GM12878 (cell line): ENCODE measurements around the gene TPBGL. TPM values are rescaled to one million over a fixed set of nuclear protein-coding genes. Genes with fewer than 3 reads are reported as not detected.

ENCODE experiments used
- ATAC-seq: fragments of 200-7000 bp; cut with Tn5 transposase; 3 replicates; pipeline ENCODE4 v1.9.1; 2020; ENCODE audit warnings: mild to moderate bottlenecking, moderate library complexity
- BruUV-seq: library from RNA; stranded (reverse); fragments of 400-500 nt; replicated peaks from 2 replicates; lab custom pipeline; 2021; lab: Mats Ljungman, UMichigan
- CTCF ChIA-PET: fragments of 300-600 bp; sonication (Branson Sonifier 250); formaldehyde crosslinking; extraction: SDS; loops from one replicate; lab custom pipeline; 2021; ENCODE audit warnings: inconsistent platforms; lab: Yijun Ruan, JAX
- POLR2A ChIA-PET: fragments of 350-600 bp; formaldehyde crosslinking; extraction: SDS; loops from one replicate; lab custom pipeline; 2021; ENCODE audit warnings: inconsistent platforms; lab: Charles Lee
- RAD21 ChIA-PET: fragments of 300-600 bp; sonication (Branson Sonifier 250); formaldehyde crosslinking; loops from one replicate; lab custom pipeline; 2023; ENCODE audit warnings: antibody characterized with exemption; ENCODE audit not compliant: unreplicated experiment; lab: Charles Lee
- SMC1A ChIA-PET: fragments of 300-600 bp; sonication (Branson Sonifier 250); formaldehyde crosslinking; loops from one replicate; lab custom pipeline; 2023; ENCODE audit not compliant: unreplicated experiment, uncharacterized antibody; lab: Charles Lee
- DNase-seq: peaks from one replicate; pipeline ENCODE4 v3.0.0-alpha.2; 2011; ENCODE audit warnings: low read depth, low spot score
- FAIRE-seq: peaks from 3 replicates; lab custom pipeline; 2011; peaks lifted over from hg19 to GRCh38; lab: Jason Lieb, UNC
- H2AFZ ChIP-seq: 2 replicates; pipeline ENCODE4 v1.6.0; 2011; ENCODE audit warnings: low read depth, low read length, control low read depth; ENCODE audit not compliant: control insufficient read depth
- H3K27ac ChIP-seq: 2 replicates; pipeline ENCODE4 v1.5.1; 2011; ENCODE audit warnings: control low read depth; ENCODE audit not compliant: control insufficient read depth, insufficient read depth
- H3K27me3 ChIP-seq, 2 experiments: replicated peaks in 1 of 2; 2 replicates each; pipeline versions ENCODE4 v1.6.0 to v1.6.1; 2011; ENCODE audit warnings: low read length in 1 of 2; ENCODE audit not compliant: control insufficient read depth in 2 of 2, insufficient read depth in 2 of 2
- H3K36me3 ChIP-seq, 2 experiments: 2 replicates each; pipeline ENCODE4 v1.5.1; 2011; ENCODE audit warnings: low read length in 1 of 2; ENCODE audit not compliant: control insufficient read depth in 2 of 2, insufficient read depth in 2 of 2
- H3K4me1 ChIP-seq: 2 replicates; pipeline ENCODE4 v1.6.1; 2011; ENCODE audit warnings: mild to moderate bottlenecking, low read length, moderate library complexity, mixed read lengths; ENCODE audit not compliant: control insufficient read depth, insufficient read depth
- H3K4me2 ChIP-seq: 2 replicates; pipeline ENCODE4 v1.6.0; 2011; ENCODE audit warnings: control low read depth; ENCODE audit not compliant: control insufficient read depth, insufficient read depth
- H3K4me3 ChIP-seq: fragments of 200-600 bp; sonication (generic); 2 replicates; pipeline ENCODE4 v1.5.1; 2016
- H3K79me2 ChIP-seq: 2 replicates; pipeline ENCODE4 v1.6.0; 2011; ENCODE audit warnings: low read length; ENCODE audit not compliant: control insufficient read depth, insufficient read depth
- H3K9ac ChIP-seq: 2 replicates; pipeline ENCODE4 v1.8.0; 2011; ENCODE audit warnings: low read length, control low read depth, mixed read lengths; ENCODE audit not compliant: control insufficient read depth, insufficient read depth
- H3K9me3 ChIP-seq: replicated peaks from 3 replicates; pipeline ENCODE4 v1.5.1; 2011; ENCODE audit warnings: mild to moderate bottlenecking, low read length; ENCODE audit not compliant: control insufficient read depth, insufficient read depth
- H4K20me1 ChIP-seq: 2 replicates; pipeline ENCODE4 v1.6.0; 2011; ENCODE audit not compliant: control insufficient read depth, insufficient read depth
- IKZF1 ChIP-seq: fragments of 450-650 bp; conservative IDR thresholded peaks from 2 replicates; pipeline ENCODE4 v1.6.1; 2017; ENCODE audit warnings: antibody characterized with exemption, mild to moderate bottlenecking
- MAX ChIP-seq: IDR thresholded peaks from 2 replicates; pipeline ENCODE4 v1.6.1; 2012; ENCODE audit warnings: low read depth, low read length, improper control_type of control experiment
- SUPT20H ChIP-seq: IDR thresholded peaks from 2 replicates; pipeline ENCODE4 v1.6.1; 2011; ENCODE audit warnings: low read depth, mild to moderate bottlenecking, low read length, moderate library complexity, borderline replicate concordance; ENCODE audit not compliant: control insufficient read depth
- WGBS: methylation state at CpG from one replicate; pipeline ENCODE4 v1.1.6; 2016; ENCODE audit warnings: low lambda C conversion rate; ENCODE audit not compliant: insufficient replicate concordance, insufficient coverage; ENCODE audit errors: missing lambda C conversion rate; 5-methylcytosine and 5-hydroxymethylcytosine counted together
- in situ Hi-C: fragments of 300-500 bp; cut with MboI; formaldehyde crosslinking; loops from 9 replicates; pipeline ENCODE4 v1.14.3; 2018; ENCODE audit warnings: mixed read lengths
- intact Hi-C: fragments of 100-400 bp; cut with micrococcal nuclease; formaldehyde crosslinking; loops from one replicate; pipeline ENCODE4 v1.14.2; 2022; ENCODE audit not compliant: unreplicated experiment
- polyA plus RNA-seq, 11 experiments: library from polyadenylated mRNA; depleted of rRNA in 4 of 11; unstranded in 6 of 11; stranded (reverse) in 5 of 11; fragments of >200 nt; fragmentation: Nextera tagmentation in 4 of 11; fragmentation: Illumina TruSeq in 1 of 11; extraction: Ambion mirVana in 4 of 11; extraction: Trizol in 1 of 11; gene quantifications; 1 replicate in 1 of 11; 2 replicates in 10 of 11; pipeline versions ENCODE4 v1.2.1 to v1.2.3, GENCODE V29; 2011 to 2016; ENCODE audit warnings: inconsistent platforms in 2 of 11, missing spikeins in 2 of 11, low read depth in 1 of 11
- total RNA-seq, 4 experiments: library from RNA; depleted of rRNA in 3 of 4; stranded (reverse); fragments of >200 nt in 3 of 4; fragmentation: Illumina TruSeq in 1 of 4; extraction: Trizol in 1 of 4; gene quantifications; 2 replicates each; pipeline versions ENCODE4 v1.2.1 to v1.2.3, GENCODE V29; 2013 to 2021

The TPBGL gene
- total and polyA plus RNA-seq, 10 of the 15 experiments (the other 5 are each of a cell fraction or from before 2014, with no cell fraction given), result not detected

- CTCF ChIA-PET, result interaction anchor here (0.8 to 2.0 kb wide), 13 partner anchors 10 to 313 kb away, joined by 3 to 9 read pairs (median 5); partner anchors contain the start of gene NEU3
- no peak for FAIRE-seq
- Histone ChIP-seq H3K9me3 (no peaks in the 10 kb centered on the region), H3K4me2 (peak overlapping the region; percentile 3; the same call in 1 of the 2 replicates), H3K9ac (no peak overlapping the region), H4K20me1 (no peaks in the 10 kb centered on the region), H3K27ac (no peak overlapping the region), H2AFZ (peak overlapping the region; percentile 65; the same call in 1 of the 2 replicates), H3K27me3 (peaks cover 6 to 20% of the 10 kb centered on the region in 2 experiments), H3K79me2 (no peaks in the 10 kb centered on the region), H3K4me3 (peak overlapping the region; percentile 47; the same call in 1 of the 2 replicates), H3K4me1 (no peaks in the 10 kb centered on the region; the same call in 1 of the 2 replicates), H3K36me3 (no peaks in the 10 kb centered on the region)
- WGBS, result 11% methylated on average over 39 of the region's 72 CpGs
- in situ Hi-C loops, result no loop called here
- BruUV-seq, result no TSS peak
- no peak for ATAC-seq
- TF ChIP-seq SUPT20H (no peak), IKZF1 (peak; percentile 6; the same call in 1 of the 2 replicates), MAX (0 out of 2 replicates have a peak, but pooled peaks have one; percentile 3)
- POLR2A ChIA-PET, result no interaction called here
- SMC1A ChIA-PET, result no interaction called here
- DNase-seq, result no peak
- RAD21 ChIA-PET, result interaction anchor here (0.9 to 1.5 kb wide), 3 partner anchors 37 to 219 kb away, joined by 3 to 4 read pairs (median 3); no protein-coding TSS in a partner anchor
- intact Hi-C loops, result no loop called here
Measured at GRCh38 chr11:75241906-75242644, 1.5 kb downstream of the TPBGL start.
